ENCODE results near the gene GNAZ.

Gene GNAZ

GRCh38 chr22:23108249-23109078, 38.1 kb downstream of the GNAZ start:
- H3K9me3 Mint-ChIP-seq, result no peaks in the 10 kb centered on the region
- H3K27me3 Mint-ChIP-seq, result no peaks in the 10 kb centered on the region
- H3K4me3 Mint-ChIP-seq, result no peak overlapping the region
- H3K27ac Mint-ChIP-seq, result no peak overlapping the region
- no peaks in the 10 kb centered on the region for H3K4me1 Mint-ChIP-seq (ENCODE audit: low read depth)
- no peaks in the 10 kb centered on the region for H3K36me3 Mint-ChIP-seq (ENCODE audit: low read depth)

DNA sequence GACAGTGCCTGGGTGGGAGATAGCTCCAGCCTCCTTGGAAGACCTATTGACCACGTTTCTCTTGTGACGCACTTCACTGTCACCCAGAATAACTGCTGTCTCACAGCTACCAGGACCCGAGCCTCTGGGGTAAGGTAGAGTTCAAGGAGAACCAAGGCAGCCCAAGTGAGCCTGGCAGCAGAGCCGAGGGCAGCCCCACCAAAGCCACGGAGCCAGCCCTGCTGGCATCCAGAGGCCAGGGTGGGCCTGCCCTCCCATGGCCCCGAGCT, 38.7 kb downstream of the GNAZ start:
- Mint-ChIP-seq H3K4me3 (no peak overlapping the region), H3K36me3 (ENCODE audit: low read depth) (no peaks in the 10 kb centered on the region), H3K27me3 (no peaks in the 10 kb centered on the region)

GRCh38 chr22:23109441-23109978, 39.2 kb downstream of the GNAZ start:
- no peaks in the 10 kb centered on the region for H3K36me3 Mint-ChIP-seq (ENCODE audit: low read depth)
- no peak overlapping the region for H3K27ac Mint-ChIP-seq
- no peaks in the 10 kb centered on the region for H3K4me1 Mint-ChIP-seq (ENCODE audit: low read depth)
- H3K27me3 Mint-ChIP-seq, result no peaks in the 10 kb centered on the region
- H3K9me3 Mint-ChIP-seq, result no peaks in the 10 kb centered on the region
- no peak overlapping the region for H3K4me3 Mint-ChIP-seq

More for the DNA sequence above, 38.7 kb downstream of the GNAZ start:
- Mint-ChIP-seq H3K9me3 (no peaks in the 10 kb centered on the region), H3K4me1 (ENCODE audit: low read depth) (no peaks in the 10 kb centered on the region), H3K27ac (no peak overlapping the region)

DNA sequence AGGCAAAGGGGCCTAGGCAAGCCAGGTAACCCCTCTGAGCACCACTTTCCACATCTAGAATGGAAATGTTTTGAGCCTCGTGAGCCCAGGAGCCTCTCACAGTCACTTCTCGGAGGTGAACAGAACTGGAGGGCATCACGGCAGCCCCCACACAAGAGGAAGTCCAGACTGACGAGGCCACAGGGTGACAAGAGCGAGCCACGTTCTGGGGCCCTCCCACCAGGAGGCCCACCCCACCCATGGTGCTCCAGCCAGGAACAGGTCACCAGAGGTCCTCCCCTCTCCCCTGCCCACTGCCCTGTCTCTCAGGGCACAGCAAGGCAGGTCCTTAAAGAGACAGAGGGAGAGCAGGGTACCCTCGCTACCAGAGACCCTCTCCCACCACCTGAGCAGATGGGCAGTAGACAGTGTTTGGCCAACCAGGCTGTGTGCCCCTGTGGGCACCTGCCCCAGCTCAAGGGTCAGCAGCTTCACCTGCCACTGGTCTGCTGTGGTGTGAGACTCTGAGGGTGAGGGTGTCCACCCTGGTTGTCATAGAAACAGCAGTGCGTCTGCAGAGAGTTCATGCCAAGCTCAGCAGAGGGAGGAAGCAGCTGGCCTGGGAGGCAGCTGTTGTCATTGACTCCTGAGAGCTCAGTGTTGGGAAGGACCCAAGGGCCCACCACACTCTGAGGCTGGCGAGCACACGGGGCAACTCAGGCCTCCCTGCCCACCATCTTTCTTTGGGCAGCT, 40.0 kb downstream of the GNAZ start:
- Mint-ChIP-seq H3K27me3 (no peaks in the 10 kb centered on the region), H3K4me1 (ENCODE audit: low read depth) (no peaks in the 10 kb centered on the region), H3K27ac (no peak overlapping the region), H3K36me3 (ENCODE audit: low read depth) (no peaks in the 10 kb centered on the region), H3K9me3 (no peaks in the 10 kb centered on the region), H3K4me3 (no peak overlapping the region)

DNA sequence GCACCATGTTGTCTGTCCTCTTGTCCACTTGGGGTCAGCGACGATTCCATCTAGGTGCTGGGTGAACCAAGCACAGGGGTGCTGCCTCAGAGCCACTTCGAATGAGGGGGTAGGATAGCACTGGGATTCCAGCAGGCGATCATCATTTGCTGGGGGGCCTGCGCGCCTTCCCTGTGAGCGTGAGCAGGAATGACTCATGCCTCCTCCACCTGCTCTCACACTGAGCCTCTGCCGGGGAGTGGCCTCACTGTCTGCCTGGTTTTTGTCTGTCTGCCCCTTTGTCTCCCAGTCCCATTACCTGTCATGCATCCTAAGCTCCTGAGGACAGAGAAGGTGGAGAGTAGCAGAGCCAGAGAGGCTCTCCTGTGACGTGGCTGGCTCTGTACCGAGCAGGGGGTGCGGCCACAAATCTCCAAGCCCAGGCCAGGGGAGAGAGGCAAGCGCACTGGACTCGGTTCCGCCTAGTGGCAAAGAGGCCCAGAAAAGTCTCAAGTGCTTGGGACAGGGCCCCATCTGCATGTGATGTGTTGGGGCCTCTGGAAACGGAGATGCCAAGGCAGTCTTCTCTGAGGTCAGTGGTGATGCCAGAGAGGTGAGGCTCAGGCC, 40.7 kb downstream of the GNAZ start:
- Mint-ChIP-seq H3K4me1 (ENCODE audit: low read depth) (no peaks in the 10 kb centered on the region), H3K9me3 (no peaks in the 10 kb centered on the region), H3K27me3 (no peaks in the 10 kb centered on the region), H3K27ac (no peak overlapping the region), H3K36me3 (ENCODE audit: low read depth) (no peaks in the 10 kb centered on the region), H3K4me3 (no peak overlapping the region)

DNA sequence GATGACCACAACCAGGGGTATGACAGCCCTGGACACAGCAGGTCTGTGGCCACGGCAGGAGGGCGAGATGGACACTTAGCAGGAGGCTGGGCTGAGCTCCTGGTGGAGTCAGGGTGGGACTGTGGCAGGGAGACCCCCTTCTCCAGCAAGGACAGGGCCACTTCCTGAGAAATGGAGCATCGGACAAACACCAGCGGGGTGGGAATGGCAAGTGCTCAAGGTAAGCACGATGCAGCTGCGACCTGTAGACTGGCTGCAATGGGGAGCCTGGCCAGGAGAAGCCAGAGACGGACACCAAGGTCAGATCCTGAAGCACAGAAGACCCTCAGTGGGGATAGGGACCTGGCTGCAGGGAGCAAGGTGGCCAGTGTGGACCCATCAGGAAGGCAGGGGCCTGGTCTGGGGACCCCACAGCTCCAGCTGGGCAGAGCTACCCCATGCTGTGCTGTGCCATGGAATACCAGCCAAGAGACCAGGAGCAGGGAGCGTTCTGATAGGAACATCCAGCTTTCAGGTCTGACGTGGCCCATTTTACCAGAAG, 42.2 kb downstream of the GNAZ start:
- Mint-ChIP-seq H3K4me3 (no peak overlapping the region), H3K27me3 (no peaks in the 10 kb centered on the region), H3K9me3 (no peaks in the 10 kb centered on the region), H3K36me3 (ENCODE audit: low read depth) (no peaks in the 10 kb centered on the region), H3K4me1 (ENCODE audit: low read depth) (no peaks in the 10 kb centered on the region), H3K27ac (no peak overlapping the region)

DNA sequence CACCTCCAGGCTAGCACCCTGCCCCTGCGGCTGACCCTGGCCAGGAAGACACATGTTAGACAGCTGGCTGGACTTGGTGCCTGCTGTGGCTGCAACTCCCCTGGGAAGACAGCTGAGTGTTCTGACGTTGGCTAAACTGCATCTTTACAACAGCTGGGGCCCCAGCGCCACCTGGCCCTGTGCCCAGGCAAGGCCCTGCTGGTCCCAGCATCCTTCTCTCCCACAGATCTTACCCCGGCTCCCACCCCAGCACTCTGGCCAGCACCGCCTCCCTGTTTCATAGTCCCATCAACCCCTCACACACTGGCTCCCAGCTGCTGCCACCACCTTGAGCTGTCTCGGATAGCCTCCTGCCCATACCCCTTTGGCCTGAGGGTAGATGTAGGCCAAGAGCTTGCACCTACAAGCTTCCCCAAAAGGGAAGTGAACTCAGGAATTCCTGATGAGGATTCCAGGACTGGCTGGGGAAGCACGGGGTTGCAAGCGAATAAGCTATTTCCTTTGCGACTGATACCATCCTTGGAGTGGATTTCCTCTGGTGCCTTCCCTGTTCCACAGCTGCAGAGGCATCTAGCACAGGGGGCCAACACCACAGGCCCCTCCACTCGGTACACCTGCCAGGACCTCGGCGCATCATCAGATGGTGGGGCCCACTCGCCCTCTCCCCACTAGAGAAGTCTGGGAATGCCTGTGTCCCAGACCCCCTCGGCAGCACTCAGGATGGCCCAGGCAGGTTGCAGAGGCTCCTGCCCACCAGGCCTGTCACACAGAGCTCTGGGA, 42.9 kb downstream of the GNAZ start:
- Mint-ChIP-seq H3K36me3 (ENCODE audit: low read depth) (no peaks in the 10 kb centered on the region), H3K4me3 (no peak overlapping the region), H3K27me3 (no peaks in the 10 kb centered on the region), H3K9me3 (no peaks in the 10 kb centered on the region), H3K27ac (no peak overlapping the region), H3K4me1 (ENCODE audit: low read depth) (no peaks in the 10 kb centered on the region)

GRCh38 chr22:23113847-23114720, 43.8 kb downstream of the GNAZ start:
- Mint-ChIP-seq H3K27me3 (no peaks in the 10 kb centered on the region), H3K4me1 (ENCODE audit: low read depth) (peaks cover under 1% of the 10 kb centered on the region), H3K9me3 (no peaks in the 10 kb centered on the region), H3K4me3 (no peak overlapping the region), H3K36me3 (ENCODE audit: low read depth) (no peaks in the 10 kb centered on the region), H3K27ac (no peak overlapping the region)

- Mint-ChIP-seq H3K27me3 (no peaks in the 10 kb centered on the region), H3K27ac (no peak overlapping the region), H3K4me3 (no peak overlapping the region), H3K9me3 (no peaks in the 10 kb centered on the region), H3K36me3 (ENCODE audit: low read depth) (no peaks in the 10 kb centered on the region), H3K4me1 (ENCODE audit: low read depth) (peaks cover 6% of the 10 kb centered on the region)
Measured at GRCh38 chr22:23114721-23115020, 44.4 kb downstream of the GNAZ start.

GRCh38 chr22:23115369-23115768, 45.0 kb downstream of the GNAZ start:
- H3K36me3 Mint-ChIP-seq (ENCODE audit: low read depth), result no peaks in the 10 kb centered on the region
- no peak overlapping the region for H3K27ac Mint-ChIP-seq
- H3K4me3 Mint-ChIP-seq, result no peak overlapping the region
- H3K4me1 Mint-ChIP-seq (ENCODE audit: low read depth), result peaks cover 12% of the 10 kb centered on the region
- H3K27me3 Mint-ChIP-seq, result no peaks in the 10 kb centered on the region
- H3K9me3 Mint-ChIP-seq, result no peaks in the 10 kb centered on the region

- Mint-ChIP-seq H3K27ac (no peak overlapping the region), H3K36me3 (ENCODE audit: low read depth) (no peaks in the 10 kb centered on the region), H3K9me3 (no peaks in the 10 kb centered on the region)
Measured at GRCh38 chr22:23115825-23116494, 45.6 kb downstream of the GNAZ start.

DNA sequence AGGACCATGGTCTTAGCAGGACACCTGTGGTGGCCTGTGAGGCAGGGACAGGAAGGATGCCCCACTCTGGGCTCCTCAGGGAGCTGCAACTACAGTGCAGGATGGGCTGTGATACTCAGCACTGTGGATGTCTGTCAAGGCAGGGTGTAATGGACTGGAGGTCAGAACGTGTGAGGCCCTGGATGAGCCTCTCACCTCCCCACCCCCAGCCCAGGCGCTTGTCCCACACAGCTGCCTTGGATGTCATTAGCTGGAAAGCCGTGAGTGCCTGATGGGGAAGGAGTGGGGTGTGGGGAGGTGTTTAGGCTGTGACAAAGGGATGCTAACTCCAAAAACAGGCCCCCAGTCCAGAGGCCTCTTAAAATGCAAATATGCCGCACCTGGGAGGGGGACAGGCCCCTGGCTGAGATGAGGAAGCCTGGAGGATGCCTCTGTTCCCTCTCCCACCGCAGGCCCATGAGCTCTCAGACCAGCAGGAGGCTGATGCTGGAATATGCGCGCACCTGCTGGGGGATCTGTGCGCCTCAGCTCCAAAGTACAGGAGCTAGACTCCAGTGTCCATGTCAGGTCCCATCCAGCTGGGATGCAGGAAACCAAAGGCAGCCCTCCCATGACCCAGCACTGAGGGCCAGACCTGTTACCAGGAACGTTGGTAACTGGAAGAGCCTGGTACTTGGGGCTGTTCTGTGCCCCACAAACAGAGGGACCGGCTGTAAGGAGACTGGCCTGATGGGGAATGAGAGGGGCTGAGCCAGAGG, 46.4 kb downstream of the GNAZ start:
- H3K4me1 Mint-ChIP-seq (ENCODE audit: low read depth), result peaks cover 16% of the 10 kb centered on the region
- H3K27ac Mint-ChIP-seq, result no peak overlapping the region
- no peak overlapping the region for H3K4me3 Mint-ChIP-seq
- no peaks in the 10 kb centered on the region for H3K36me3 Mint-ChIP-seq (ENCODE audit: low read depth)
- no peaks in the 10 kb centered on the region for H3K27me3 Mint-ChIP-seq
- no peaks in the 10 kb centered on the region for H3K9me3 Mint-ChIP-seq

More at GRCh38 chr22:23115825-23116494, 45.6 kb downstream of the GNAZ start:
- Mint-ChIP-seq H3K4me3 (no peak overlapping the region), H3K4me1 (ENCODE audit: low read depth) (peaks cover 16% of the 10 kb centered on the region), H3K27me3 (no peaks in the 10 kb centered on the region)

DNA sequence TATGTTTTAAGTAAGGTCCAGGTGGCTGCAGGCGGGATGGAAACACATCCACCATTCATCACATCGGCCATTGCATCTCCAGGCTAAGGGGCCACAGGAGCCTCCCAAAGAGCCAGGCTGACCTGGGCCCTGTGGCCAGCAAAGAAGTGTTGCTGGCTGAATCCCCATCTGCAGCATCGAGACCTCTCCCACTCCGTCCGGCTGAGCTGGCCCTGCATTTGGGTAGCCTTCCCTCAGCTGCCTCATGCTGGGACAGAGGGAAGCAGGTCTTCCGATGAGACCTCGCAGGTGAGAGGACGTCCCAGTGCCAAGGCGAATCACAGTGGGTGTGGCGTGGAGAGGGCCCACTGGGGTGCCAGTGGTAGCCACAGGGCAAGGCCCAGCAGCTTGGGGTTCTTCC, 47.0 kb downstream of the GNAZ start:
- no peak overlapping the region for H3K27ac Mint-ChIP-seq
- H3K4me1 Mint-ChIP-seq (ENCODE audit: low read depth), result peaks cover 16% of the 10 kb centered on the region
- no peaks in the 10 kb centered on the region for H3K27me3 Mint-ChIP-seq
- no peak overlapping the region for H3K4me3 Mint-ChIP-seq
- no peaks in the 10 kb centered on the region for H3K36me3 Mint-ChIP-seq (ENCODE audit: low read depth)
- no peaks in the 10 kb centered on the region for H3K9me3 Mint-ChIP-seq

All from stimulated activated naive CD8-positive, alpha-beta T cell treated with anti-CD3 and anti-CD28 coated beads, Interleukin-15, Interleukin-2, amounts not matched to agents 100 ng/mL and 50 ng/mL, for 24 hours (primary cell).